Trophoblast cell (in vitro differentiated cells and primary cell): Measurements from ENCODE around the gene ACRV1.

ENCODE experiments used
- DNase-seq, 2 donors: peaks; one replicate each; pipeline ENCODE4 v3.0.0-alpha.2; 2016
- H2AFZ ChIP-seq: 2 replicates; pipeline ENCODE4 v1.6.1; 2013; ENCODE audit warnings: low read length, moderate library complexity, mild to moderate bottlenecking; ENCODE audit not compliant: insufficient read depth, poor library complexity
- H2AK5ac ChIP-seq: 2 replicates; pipeline ENCODE4 v1.6.1; 2013; ENCODE audit warnings: mild to moderate bottlenecking, low read length
- H2BK120ac ChIP-seq: 2 replicates; pipeline ENCODE4 v1.6.1; 2013; ENCODE audit warnings: low read length, mild to moderate bottlenecking, moderate library complexity; ENCODE audit not compliant: insufficient read depth, poor library complexity
- H2BK12ac ChIP-seq: 2 replicates; pipeline ENCODE4 v1.6.1; 2013; ENCODE audit warnings: mild to moderate bottlenecking, low read length, moderate library complexity
- H2BK5ac ChIP-seq: 2 replicates; pipeline ENCODE4 v1.6.1; 2013; ENCODE audit warnings: low read length, low read depth, moderate library complexity, mild to moderate bottlenecking; ENCODE audit not compliant: poor library complexity
- H3K14ac ChIP-seq: 2 replicates; pipeline ENCODE4 v1.6.1; 2013; ENCODE audit warnings: mild to moderate bottlenecking, low read length
- H3K18ac ChIP-seq: 2 replicates; pipeline ENCODE4 v1.6.1; 2013; ENCODE audit warnings: mild to moderate bottlenecking, low read length
- H3K23ac ChIP-seq: 2 replicates; pipeline ENCODE4 v1.6.1; 2013; ENCODE audit warnings: low read length
- H3K27ac ChIP-seq: 2 replicates; pipeline ENCODE4 v1.5.1; 2013; ENCODE audit warnings: low read depth, mild to moderate bottlenecking, inconsistent platforms, low read length, moderate library complexity
- H3K27me3 ChIP-seq: 2 replicates; pipeline ENCODE4 v1.6.1; 2013; ENCODE audit warnings: inconsistent platforms, mild to moderate bottlenecking, low read length, moderate library complexity; ENCODE audit not compliant: insufficient read depth
- H3K36me3 ChIP-seq, 2 experiments: 1 replicate in 1 of 2; 2 replicates in 1 of 2; pipeline ENCODE4 v1.6.1; 2013; ENCODE audit warnings: low read length in 2 of 2, mild to moderate bottlenecking in 2 of 2, moderate library complexity in 1 of 2; ENCODE audit not compliant: insufficient read depth in 2 of 2, control insufficient read depth in 1 of 2
- H3K4ac ChIP-seq: 2 replicates; pipeline ENCODE4 v1.6.1; 2013; ENCODE audit warnings: low read depth, mild to moderate bottlenecking, low read length, moderate library complexity
- H3K4me1 ChIP-seq, 2 experiments: 1 replicate in 1 of 2; 2 replicates in 1 of 2; pipeline ENCODE4 v1.6.1; 2013; ENCODE audit warnings: low read length in 2 of 2, mild to moderate bottlenecking in 2 of 2, moderate library complexity in 1 of 2; ENCODE audit not compliant: insufficient read depth in 2 of 2, control insufficient read depth in 1 of 2
- H3K4me2 ChIP-seq: 2 replicates; pipeline ENCODE4 v1.6.1; 2013; ENCODE audit warnings: inconsistent platforms, mild to moderate bottlenecking, low read length, moderate library complexity
- H3K4me3 ChIP-seq: 2 replicates; pipeline ENCODE4 v1.5.1; 2013; ENCODE audit warnings: mild to moderate bottlenecking, low read depth, low read length, inconsistent platforms
- H3K79me1 ChIP-seq: one replicate; pipeline ENCODE4 v1.6.1; 2013; ENCODE audit warnings: low read length
- H3K79me2 ChIP-seq: 2 replicates; pipeline ENCODE4 v1.6.1; 2013; ENCODE audit warnings: low read length, mild to moderate bottlenecking; ENCODE audit not compliant: control insufficient read depth, insufficient read depth, poor library complexity
- H3K9ac ChIP-seq: 2 replicates; pipeline ENCODE4 v1.6.1; 2013; ENCODE audit warnings: mild to moderate bottlenecking, low read length
- H3K9me3 ChIP-seq: 2 replicates; pipeline ENCODE4 v1.6.1; 2013; ENCODE audit warnings: low read depth, mild to moderate bottlenecking, control low read depth, inconsistent platforms, low read length; ENCODE audit not compliant: insufficient read depth
- H4K12ac ChIP-seq: 2 replicates; pipeline ENCODE4 v1.6.1; 2013; ENCODE audit warnings: low read depth, mild to moderate bottlenecking, low read length, moderate library complexity
- H4K8ac ChIP-seq: 2 replicates; pipeline ENCODE4 v1.6.1; 2013; ENCODE audit warnings: low read depth, mild to moderate bottlenecking, low read length, moderate library complexity
- H4K91ac ChIP-seq: one replicate; pipeline ENCODE4 v1.6.1; 2013; ENCODE audit warnings: low read depth, mild to moderate bottlenecking, low read length, moderate library complexity
- WGBS: extraction: QIAGEN DNeasy Blood & Tissue Kit; methylation state at CpG from one replicate; pipeline ENCODE4 v1.1.7; 2013; ENCODE audit warnings: missing lambda C conversion rate; ENCODE audit not compliant: insufficient read length, insufficient coverage; ENCODE audit errors: extremely low coverage; 5-methylcytosine and 5-hydroxymethylcytosine counted together

The ACRV1 gene

GRCh38 chr11:125667151-125667550 is 13.5 kb downstream of the ACRV1 start:
- no peak for DNase-seq
- no peaks in the 10 kb centered on the region for H3K27me3 ChIP-seq
- no peaks in the 10 kb centered on the region for H3K79me2 ChIP-seq
- H3K18ac ChIP-seq: no peak overlapping the region
- no peak overlapping the region for H2BK120ac ChIP-seq
- no peak overlapping the region for H3K4ac ChIP-seq
- H3K36me3 ChIP-seq: peaks cover 0 to 2% of the 10 kb centered on the region in 2 experiments
- H3K27ac ChIP-seq: no peak overlapping the region
- WGBS: no CpG with 5 or more reads among the region's 2 CpGs
- no peak overlapping the region for H2BK5ac ChIP-seq
- H2BK12ac ChIP-seq: no peak overlapping the region
- H2AK5ac ChIP-seq: no peak overlapping the region
- no peaks in the 10 kb centered on the region for H3K79me1 ChIP-seq
- H3K9ac ChIP-seq: no peak overlapping the region
- H3K14ac ChIP-seq: no peak overlapping the region
- H3K9me3 ChIP-seq: no peaks in the 10 kb centered on the region
- no peak overlapping the region for H3K23ac ChIP-seq
- H4K91ac ChIP-seq: no peak overlapping the region
- H3K4me1 ChIP-seq: no peaks in the 10 kb centered on the region
- no peak overlapping the region for H2AFZ ChIP-seq
- no peak overlapping the region for H4K8ac ChIP-seq
- no peak overlapping the region for H3K4me2 ChIP-seq
- no peak overlapping the region for H3K4me3 ChIP-seq
- H4K12ac ChIP-seq: no peak overlapping the region

- Histone ChIP-seq H2BK12ac (no peak overlapping the region), H3K4me2 (no peak overlapping the region), H3K27ac (no peak overlapping the region), H3K79me1 (no peaks in the 10 kb centered on the region), H3K4ac (no peak overlapping the region), H4K91ac (no peak overlapping the region), H3K9ac (no peak overlapping the region), H4K8ac (no peak overlapping the region), H3K23ac (no peak overlapping the region), H3K36me3 (peaks cover 3% of the 10 kb centered on the region in 2 experiments), H3K9me3 (no peaks in the 10 kb centered on the region), H2BK5ac (no peak overlapping the region), H3K4me3 (no peak overlapping the region), H3K4me1 (no peaks in the 10 kb centered on the region), H4K12ac (no peak overlapping the region), H2AK5ac (no peak overlapping the region), H3K14ac (no peak overlapping the region), H2AFZ (no peak overlapping the region), H2BK120ac (no peak overlapping the region), H3K27me3 (no peaks in the 10 kb centered on the region), H3K79me2 (no peaks in the 10 kb centered on the region), H3K18ac (no peak overlapping the region)
- peak in 1 of 2 donors; percentile 62 for DNase-seq
- WGBS: no CpG with 5 or more reads among the region's 3 CpGs
Observed at GRCh38 chr11:125663910-125664309, 16.7 kb downstream of the ACRV1 start.

- Histone ChIP-seq H3K18ac (no peak overlapping the region), H3K23ac (no peak overlapping the region), H3K4me1 (no peaks in the 10 kb centered on the region), H3K36me3 (peaks cover 3 to 8% of the 10 kb centered on the region in 2 experiments), H3K27ac (no peak overlapping the region), H3K14ac (no peak overlapping the region), H3K27me3 (no peaks in the 10 kb centered on the region), H3K9ac (no peak overlapping the region), H3K4me2 (no peak overlapping the region), H4K12ac (no peak overlapping the region), H2AK5ac (no peak overlapping the region), H2AFZ (no peak overlapping the region), H3K9me3 (no peaks in the 10 kb centered on the region), H3K79me1 (no peaks in the 10 kb centered on the region), H4K8ac (no peak overlapping the region), H4K91ac (no peak overlapping the region), H2BK120ac (no peak overlapping the region), H3K4ac (no peak overlapping the region), H3K4me3 (no peak overlapping the region), H2BK5ac (no peak overlapping the region), H2BK12ac (no peak overlapping the region), H3K79me2 (no peaks in the 10 kb centered on the region)
- no CpG with 5 or more reads among the region's 2 CpGs for WGBS
- DNase-seq: no peak
Observed at GRCh38 chr11:125662689-125663088, 18.0 kb downstream of the ACRV1 start.

GRCh38 chr11:125649465-125650166 is 31.0 kb downstream of the ACRV1 start:
- Histone ChIP-seq H3K79me2 (no peaks in the 10 kb centered on the region), H2BK120ac (no peak overlapping the region), H3K27ac (no peak overlapping the region), H4K91ac (no peak overlapping the region), H3K4ac (no peak overlapping the region), H2BK5ac (no peak overlapping the region), H4K8ac (no peak overlapping the region), H4K12ac (no peak overlapping the region), H3K9me3 (no peaks in the 10 kb centered on the region), H3K4me1 (no peaks in the 10 kb centered on the region), H2AK5ac (no peak overlapping the region), H3K79me1 (no peaks in the 10 kb centered on the region), H3K27me3 (no peaks in the 10 kb centered on the region), H3K23ac (no peak overlapping the region), H3K14ac (no peak overlapping the region), H3K4me3 (no peak overlapping the region), H2AFZ (no peak overlapping the region), H3K36me3 (peaks cover 10 to 14% of the 10 kb centered on the region in 2 experiments), H3K18ac (no peak overlapping the region), H2BK12ac (no peak overlapping the region), H3K4me2 (no peak overlapping the region), H3K9ac (no peak overlapping the region)
- WGBS: no CpG with 5 or more reads among the region's 6 CpGs
- DNase-seq: no peak
